Transverse colon (tissue), 4 donors: ENCODE measurements around the gene SMURF2.
A peak's percentile ranks its signal among the peaks of the same experiment; 100 is the strongest.

Source experiments
- CTCF ChIP-seq, 5 experiments: fragments of 200-600 bp in 3 of 5; fragments of 450-650 bp in 2 of 5; sonication (generic) in 3 of 5; IDR thresholded peaks; 1 replicate in 2 of 5; 2 replicates in 3 of 5; pipeline ENCODE4 v1.5.1; 2016 to 2017; ENCODE audit warnings: antibody characterized with exemption in 5 of 5, inconsistent platforms in 3 of 5, mild to moderate bottlenecking in 2 of 5, moderate library complexity in 1 of 5
- POLR2A ChIP-seq: fragments of 450-650 bp; IDR thresholded peaks from one replicate; pipeline ENCODE4 v1.6.1; 2016; ENCODE audit warnings: antibody characterized with exemption, mild to moderate bottlenecking, moderate library complexity
- POLR2AphosphoS5 ChIP-seq, 3 donors: sonication (generic); formaldehyde crosslinking; IDR thresholded peaks; one replicate each; pipeline ENCODE4 v1.6.1; 2016; ENCODE audit warnings: antibody characterized with exemption in 3 of 3

DNA sequence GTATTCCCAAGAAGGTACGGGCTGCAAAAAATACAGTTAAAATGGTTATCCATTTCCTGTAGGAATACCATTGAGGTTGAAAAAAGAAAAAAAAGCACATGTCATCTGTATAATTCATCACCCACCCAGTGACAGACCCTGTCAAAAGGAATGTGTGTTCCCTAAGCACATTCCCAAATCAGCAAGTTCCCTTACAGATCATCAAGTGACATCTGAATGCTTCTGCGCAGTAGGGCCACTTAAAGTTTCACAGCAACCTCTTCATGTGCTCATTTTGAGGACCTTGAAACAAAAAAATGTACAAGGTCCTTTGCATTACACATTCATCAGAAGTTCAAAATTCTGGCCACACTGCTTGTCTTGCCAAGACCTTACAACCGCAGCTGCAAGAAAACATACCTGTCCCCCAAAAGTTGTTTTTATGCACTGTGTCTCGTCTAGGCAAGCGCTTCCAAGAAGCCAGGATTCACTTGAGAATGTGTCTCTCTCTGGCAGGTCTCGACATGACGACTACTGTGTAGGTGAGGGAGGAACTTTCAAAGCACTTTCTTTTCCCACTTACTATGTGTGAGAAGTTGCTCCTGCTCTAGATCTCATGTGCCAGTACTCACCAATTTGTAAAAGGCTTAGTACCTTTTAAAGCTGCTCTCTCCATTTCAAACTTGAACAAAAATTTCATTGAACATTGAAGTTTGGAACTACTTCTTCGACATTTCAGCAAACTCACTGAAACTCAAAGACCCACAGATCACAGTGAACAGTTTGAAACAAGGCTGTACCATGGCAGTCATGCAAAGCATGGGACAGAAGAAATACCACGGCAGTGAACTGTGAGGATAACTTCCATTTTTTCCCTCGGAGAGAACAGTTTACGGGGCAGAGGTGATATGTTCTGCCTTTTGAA, 161.0 kb downstream of the SMURF2 start:
- no peak for TF ChIP-seq CTCF (IDR thresholded peaks at IDR 0.05)
- peak in 1 of 3 donors; percentile 4 for TF ChIP-seq POLR2AphosphoS5 (IDR thresholded peaks at IDR 0.05)
- no peak for TF ChIP-seq POLR2A
